Measurements from ENCODE around the gene ANGEL2.
"Not testable (repeated sequence)": the region's sequence is repeated elsewhere in the genome, so short reads cannot be mapped to it uniquely, and the experiment has no call there.

The ANGEL2 gene

DNA sequence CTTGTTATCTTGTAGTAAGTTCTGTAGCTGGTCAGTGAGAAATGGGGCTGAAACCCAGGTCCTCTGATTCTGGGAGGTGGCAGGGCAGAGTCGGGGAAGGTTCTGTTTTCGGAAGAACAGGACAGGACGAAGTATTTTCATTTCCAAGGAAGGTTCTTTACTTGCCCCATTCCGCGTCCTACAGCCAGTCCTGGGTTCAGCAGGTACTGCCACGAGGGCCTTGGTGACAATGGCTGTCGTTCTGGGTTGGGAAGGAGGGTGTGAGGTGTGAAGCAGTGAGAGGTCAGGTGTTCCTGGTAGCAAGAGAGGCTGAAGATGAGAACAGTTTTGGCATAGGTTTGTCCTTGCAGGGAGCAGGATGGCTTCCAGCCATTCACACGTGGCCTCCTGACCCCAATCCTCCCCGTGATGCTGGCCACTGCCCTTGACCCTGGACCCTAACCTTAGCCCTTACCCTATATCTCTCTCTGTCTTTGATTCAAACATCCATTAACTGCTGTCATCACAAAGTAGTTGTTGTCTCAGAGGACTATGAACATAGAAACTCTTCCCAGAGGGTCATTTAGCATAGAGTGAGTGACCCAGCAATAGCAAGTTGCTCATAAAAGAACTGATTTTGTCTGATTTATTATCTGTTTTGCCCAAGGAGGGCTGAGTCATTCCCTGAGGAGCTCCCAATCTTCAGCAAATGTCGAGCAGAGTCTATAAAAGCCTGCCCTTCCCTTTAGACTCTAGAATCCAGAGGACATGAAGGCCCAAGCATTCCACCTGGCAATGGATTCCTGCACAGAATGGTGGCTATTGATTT is 40.4 kb downstream of the ANGEL2 start:
- DNase-seq (ENCODE audit: low read depth) = no peak

DNA sequence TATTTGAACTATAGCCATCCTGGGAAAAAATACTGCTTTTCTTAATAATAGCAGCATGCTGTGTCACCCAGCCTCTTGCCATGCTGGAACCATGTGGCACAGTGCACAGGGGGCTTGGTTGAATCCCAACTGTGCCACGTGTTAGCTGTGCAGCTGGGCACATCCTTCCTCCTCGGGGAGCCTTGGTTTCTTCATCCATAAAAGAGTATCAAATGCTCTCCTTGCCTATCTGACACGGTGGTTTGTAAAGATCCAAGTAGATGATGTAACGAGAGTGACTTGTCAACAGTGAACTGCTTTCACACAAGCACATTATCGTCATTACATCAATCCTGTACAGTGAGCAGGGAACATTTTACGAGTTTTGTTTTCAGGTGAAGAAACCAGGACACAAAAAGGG is 41.0 kb downstream of the ANGEL2 start:
- no peak for DNase-seq (ENCODE audit: low read depth)

DNA sequence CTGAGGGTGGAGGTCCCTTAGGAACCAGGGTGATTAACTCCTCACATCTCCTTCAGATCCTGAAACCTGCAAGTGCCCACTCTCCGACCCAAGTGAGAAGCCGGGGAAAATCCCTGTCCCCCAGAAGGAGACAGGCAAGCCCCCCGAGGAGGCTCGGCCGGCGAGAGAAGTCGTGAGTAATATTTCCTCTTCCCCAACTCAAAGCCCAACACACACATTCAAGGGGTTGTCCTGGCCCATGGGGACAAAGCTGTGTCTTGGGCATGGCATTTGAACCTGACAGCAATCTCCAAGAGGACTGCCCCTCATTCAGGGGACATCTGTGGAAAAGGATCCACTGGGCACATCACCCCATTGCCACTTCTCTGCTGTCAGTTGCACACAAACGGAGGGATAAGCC is 41.8 kb downstream of the ANGEL2 start:
- no peak for DNase-seq (ENCODE audit: low read depth)

DNA sequence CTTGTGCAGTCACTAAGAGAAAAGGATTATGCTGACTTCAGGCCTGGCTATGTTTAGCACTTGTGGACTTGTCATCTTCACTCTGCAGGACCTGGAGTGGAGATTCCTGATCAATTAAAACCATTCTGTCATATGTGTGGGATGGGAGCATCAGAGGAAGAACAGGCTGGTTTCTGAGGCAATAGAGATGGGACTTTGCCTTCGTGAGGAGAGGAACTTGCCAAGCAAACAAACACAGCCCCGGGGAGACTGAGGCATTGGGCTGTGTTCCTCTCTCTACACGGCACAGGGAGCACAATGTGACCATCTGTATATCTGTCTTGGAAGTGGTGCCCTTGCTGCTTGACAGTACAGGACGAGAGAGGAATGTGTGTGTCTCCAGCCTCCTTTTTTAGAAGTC is 42.2 kb downstream of the ANGEL2 start:
- DNase-seq (ENCODE audit: low read depth) = no peak

DNA sequence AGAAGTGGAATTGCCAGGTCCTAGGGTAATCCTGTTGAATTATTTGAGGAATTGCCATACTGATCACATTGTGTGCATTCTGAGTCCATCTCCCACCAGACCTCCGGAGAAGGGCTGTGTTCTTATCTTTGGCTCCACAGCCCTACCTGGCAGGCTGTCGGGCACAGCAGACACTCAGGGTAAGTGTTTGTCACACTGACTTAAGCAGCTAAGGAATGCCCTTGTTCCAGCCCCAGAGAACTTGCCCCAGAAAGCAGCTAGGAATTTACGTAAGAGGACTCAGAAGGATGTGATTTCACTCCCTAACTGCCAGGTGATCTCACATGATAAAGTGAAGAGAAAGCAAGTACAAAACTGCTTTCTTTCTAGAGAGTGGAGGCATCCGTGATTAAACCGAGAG is 44.4 kb downstream of the ANGEL2 start:
- no peak for DNase-seq (ENCODE audit: low read depth)

DNA sequence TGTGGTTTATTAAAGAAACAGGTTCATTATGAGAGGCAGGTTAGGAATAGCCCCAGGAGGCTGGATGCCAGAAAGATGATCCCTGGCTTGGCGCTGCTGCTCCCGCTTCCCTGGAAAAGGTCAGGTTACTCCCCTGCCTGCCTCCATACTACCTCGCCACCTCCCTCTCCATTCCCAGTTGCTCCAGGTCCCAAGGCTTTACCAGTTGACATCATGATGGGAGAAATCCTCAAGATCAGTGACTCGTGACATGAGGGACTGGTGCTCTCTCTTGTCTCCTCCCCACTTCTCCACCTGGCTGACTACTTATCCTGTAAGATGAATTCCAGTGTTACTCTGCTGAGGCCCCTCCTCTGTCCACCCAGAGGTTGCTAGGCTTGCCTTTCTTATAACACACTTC is 45.6 kb downstream of the ANGEL2 start:
- no peak for DNase-seq (ENCODE audit: low read depth)

DNA sequence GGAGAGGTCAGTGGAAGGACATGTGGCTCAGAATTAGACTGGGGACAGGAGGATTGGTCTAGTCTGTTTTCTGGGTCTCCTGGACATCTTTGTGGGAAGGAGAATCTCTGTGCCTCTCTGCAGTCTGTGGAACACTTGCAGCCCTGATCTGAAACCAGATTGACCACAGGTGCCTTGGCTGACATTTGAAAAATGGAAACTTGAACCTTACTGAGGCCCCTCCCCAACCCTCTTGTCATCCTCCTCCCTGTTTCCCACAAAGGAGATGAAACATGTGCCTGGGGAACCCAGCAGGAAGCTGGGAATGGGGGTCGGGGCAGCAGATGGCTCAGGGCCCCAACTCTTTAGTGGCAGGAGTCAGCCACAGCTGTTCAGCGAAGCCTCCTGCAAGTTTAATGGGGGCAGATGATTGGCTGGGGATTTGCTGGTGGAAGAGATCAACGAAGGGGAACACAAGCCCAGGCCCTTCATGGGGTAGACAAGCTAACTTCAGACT is 47.3 kb downstream of the ANGEL2 start:
- DNase-seq (ENCODE audit: low read depth) = no peak

DNA sequence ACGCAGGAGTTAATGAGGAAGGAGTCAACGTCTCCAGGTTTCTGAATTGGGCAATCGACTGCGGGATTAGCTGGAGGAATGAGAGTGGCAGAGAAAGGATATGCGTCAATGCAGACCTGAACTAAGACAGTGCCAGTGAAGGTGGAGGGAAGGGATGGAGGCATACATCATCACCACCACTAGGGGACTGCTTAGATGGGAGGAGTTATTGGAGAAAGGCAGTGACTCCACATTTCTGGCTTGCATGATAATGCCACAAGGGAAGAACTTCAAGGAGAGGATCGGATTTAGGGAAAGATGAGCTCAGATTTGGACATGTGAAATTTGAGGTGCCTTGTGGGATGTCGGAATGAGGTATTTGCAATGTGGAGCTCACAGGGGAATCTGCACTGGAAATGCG is 47.9 kb downstream of the ANGEL2 start:
- no peak for DNase-seq (ENCODE audit: low read depth)

DNA sequence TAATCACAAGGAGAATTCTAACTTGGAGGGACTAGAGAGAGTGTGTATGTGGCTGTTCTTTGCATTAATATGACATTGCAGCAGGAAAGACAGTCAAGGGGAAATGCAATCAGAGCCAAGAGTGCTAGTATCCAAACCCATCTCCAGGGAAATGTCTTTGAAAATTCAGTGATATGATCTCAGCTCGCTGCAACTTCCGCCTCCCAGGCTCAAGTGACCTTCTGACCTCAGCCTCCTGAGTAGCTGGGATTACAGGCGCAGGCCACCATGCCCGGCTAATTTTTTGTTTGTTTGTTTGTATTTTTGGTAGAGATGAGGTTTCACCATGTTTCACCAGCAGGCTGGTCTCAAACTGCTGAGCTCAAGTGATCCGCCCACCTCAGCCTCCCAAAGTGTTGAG is 49.1 kb downstream of the ANGEL2 start:
- DNase-seq (ENCODE audit: low read depth) = no peak

DNA sequence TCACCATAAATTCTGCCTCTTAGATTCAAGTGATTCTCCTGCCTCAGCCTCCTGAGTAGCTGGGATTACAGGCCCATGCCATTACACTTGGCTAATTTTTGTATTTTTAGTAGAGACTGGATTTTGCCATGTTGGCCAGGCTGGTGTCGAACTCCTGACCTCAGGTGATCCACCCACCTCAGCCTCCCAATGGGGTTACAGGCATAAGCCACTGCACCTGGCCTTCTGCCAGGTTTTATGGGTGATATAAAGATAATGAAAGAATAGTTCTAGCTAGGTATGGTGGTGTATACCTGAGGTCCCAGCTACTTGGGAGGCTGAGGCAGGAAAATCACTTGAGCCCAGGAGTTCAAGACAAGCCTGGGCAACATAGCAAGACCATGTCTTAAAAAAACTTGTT is 50.7 kb downstream of the ANGEL2 start:
- not testable (repeated sequence) for DNase-seq (ENCODE audit: low read depth)

DNA sequence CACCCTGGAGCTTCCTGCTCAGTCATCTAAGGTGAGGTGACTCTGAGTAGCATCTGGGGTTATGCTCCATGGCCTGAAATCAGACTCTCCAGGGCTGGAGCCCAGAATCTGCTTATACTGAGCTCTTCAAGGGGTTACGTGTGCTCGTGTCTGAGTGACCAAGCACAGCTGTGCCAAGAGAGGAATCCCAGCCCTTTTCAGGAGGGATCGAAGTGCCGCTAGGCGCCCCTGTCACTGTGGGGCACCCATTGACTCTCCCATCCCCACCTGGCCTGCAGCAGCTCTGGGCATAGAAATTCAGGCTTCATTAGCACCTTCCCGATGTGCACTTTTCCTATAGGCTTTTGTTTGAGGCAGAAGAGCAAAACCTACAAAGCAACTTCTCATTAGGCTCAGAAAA is 51.6 kb downstream of the ANGEL2 start:
- no peak for DNase-seq (ENCODE audit: low read depth)

DNA sequence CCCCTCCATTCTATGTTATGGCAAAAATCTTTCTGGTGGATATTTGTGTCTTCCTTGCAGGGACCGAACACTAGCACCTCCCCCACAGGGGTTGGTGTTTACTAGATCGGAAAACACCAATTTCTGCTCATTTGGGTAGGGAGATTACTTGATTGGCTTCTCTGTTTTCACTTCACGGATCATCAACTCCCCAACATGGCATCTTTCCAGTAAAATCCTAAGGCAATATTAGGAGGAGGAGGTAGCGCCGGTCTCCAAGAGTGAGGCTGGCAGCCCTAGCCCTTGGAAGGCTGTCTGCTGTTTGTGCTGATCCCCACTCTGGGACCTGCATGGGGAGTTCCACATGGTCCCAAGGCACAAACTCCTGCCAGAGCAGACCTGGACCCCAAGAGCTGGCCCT is 53.2 kb downstream of the ANGEL2 start:
- no peak for DNase-seq (ENCODE audit: low read depth)

DNA sequence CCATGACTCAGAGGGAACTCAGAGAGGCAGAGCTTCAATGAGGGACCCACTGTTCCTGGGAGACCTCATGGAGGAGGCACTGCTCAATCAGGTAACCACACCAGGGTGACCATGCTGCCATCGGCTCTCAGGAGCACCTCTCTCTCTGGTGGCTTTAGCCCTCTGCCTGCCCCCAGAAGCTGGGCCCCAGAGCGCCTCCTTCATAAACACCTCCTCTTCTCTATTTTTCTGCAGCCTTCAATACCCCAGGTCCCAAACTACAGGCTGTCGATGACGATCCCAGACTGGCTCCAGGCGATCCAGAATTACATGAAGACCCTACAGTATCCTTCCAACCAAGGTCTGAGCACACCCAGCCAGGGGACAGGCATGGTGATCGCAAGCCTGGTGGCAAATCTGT is 54.7 kb downstream of the ANGEL2 start:
- no peak for DNase-seq (ENCODE audit: low read depth)

DNA sequence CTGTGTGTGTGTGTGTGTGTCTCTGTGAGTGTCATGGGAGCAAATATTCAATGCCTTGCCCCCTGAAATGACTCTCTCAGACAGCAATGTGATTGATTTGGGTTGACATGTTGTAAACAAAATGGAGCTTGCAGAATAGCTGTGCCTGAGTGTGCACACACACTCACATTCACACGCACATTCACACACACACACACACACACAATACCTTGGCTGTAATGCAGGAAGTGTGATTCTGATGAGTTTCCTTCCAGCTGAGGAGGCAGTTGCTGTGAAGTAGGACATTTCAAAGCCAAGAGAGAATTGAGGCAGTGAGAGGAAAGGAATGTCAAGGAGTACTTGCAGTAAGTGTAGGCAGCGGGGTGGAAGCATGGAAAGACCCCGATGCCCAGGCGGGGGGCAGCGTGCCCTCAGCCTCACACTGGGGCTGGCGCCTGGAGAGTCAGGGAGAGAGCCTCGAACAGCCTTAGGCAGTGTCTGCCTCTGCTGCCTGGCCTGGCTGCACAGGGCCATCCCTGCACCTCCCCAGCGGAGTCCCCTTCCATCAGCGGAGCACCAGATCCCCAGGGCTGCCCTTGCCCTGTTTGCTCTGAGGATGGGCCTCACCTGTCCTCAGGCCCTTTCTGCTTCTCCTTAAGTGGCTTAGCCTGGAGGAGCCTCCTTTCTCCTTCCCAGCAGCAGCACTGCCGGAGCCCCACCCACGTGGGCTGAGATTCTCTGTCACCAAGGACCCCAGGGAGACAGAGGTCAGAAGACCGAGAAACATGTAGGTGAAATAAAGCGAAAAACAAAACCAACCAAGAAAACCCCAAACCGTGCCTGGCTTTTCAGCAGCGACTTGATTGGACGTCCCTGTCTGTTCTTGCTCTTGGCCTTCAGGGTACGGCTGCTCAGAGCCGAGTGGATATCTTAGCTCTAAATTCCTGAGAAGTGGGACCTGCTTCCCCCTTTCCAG is 56.1 kb downstream of the ANGEL2 start:
- no peak for DNase-seq (ENCODE audit: low read depth)

DNA sequence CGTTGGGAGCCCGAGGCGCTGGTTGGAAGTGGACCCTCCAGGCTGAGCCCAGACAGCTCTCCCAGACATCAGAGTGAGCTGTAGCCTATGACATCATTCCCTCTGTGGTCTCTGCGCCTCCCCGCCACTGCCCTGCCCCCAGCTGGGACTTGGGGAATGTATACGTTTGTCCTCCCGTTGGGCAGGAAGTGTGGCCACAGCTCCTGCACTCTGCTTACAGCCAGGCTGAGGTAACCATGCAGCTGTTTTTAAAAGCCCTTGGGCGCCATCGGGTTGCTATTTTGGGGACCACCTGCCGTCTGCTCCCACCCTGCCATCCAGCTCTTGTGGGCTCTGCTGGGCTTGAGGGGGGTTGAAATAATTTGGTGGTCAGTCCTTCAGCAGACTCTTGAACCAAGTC is 57.5 kb downstream of the ANGEL2 start:
- DNase-seq (ENCODE audit: low read depth) = no peak

DNA sequence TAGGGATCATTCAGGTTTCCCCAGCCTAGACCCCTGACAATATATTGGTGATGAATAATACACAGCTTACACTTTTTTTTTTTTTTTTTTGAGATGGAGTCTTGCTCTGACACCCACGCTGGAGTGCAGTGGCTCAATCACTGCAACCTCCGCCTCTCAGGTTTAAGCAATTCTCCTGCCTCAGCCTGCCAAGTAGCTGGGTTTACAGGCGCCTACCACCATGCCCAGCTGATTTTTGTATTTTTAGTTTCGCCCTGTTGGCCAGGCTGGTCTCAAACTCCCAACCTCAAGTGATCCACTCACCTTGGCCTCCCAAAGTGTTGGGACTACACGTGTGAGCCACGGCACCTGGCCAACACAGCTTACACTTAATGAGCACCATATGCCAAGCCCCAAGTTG is 58.1 kb downstream of the ANGEL2 start:
- DNase-seq (ENCODE audit: low read depth) = no peak

DNA sequence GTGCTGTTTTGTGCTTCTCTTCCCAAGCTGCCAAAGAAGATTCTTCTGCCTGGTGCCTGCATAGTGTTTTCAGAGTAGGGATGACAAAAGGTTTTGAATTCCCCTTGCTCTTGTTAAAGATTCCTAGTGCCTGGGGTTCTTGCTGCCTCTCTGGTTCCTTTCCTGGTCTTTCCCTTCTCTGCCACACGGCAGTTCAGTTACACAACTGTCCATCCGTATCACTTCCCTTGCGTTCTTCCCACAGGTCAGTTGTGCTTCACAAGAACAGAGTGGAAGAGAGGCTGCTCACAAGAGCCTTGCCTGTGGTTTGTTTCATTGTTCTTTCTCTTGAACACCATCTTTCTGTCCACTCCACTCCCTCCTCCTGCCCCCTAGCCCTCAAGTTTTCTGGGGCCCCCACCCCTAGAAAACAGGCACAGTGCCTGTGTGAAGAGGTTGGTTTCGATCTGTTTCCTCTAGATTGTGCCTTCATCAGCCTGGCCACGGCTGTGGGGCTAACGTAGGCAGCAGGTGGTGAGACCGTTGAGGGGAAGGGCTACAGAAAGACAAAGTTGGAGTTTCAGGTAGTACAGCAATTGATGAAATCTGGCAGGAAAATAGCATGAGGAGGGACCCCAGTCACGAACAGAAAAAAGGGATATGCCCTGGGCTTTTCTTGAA is 59.6 kb downstream of the ANGEL2 start:
- no peak for DNase-seq (ENCODE audit: low read depth)

DNA sequence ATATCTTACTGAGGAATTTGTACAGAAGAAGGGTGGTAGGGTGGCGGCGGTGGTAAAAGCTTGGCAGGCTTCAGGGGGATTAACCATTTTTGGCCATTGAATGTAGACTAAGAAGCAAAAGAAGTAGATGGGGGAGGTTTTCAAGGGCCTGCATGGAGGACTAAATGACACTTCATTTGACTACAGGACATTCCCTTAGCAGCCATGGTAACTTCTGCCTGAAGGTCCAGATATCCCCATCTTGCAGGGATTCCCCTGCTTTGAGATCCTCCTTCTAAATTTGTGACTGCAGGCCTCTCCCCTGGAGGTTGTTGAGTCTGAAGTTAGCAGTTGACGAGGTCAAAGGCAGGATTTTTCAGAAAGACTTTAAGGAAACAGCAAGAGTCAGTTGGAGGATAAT is 60.6 kb downstream of the ANGEL2 start:
- no peak for DNase-seq (ENCODE audit: low read depth)

DNA sequence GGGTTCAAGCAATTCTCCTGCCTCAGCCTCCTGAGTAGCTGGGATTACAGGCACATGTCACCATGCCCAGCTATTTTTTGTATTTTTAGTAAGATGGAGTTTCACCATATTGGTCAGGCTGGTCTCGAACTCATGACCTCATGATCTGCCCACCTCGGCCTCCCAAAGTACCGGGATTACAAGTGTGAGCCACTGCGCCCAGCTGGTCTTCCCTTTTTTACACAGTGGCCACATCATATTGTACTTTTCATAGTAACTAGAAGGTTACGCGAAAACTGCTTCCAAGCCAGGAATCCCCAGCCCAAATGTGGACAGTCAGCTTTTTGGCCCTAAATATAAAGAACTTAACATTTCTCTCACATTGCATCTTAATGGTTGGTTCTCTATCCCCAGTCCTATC is 61.2 kb downstream of the ANGEL2 start:
- no peak for DNase-seq (ENCODE audit: low read depth)

DNA sequence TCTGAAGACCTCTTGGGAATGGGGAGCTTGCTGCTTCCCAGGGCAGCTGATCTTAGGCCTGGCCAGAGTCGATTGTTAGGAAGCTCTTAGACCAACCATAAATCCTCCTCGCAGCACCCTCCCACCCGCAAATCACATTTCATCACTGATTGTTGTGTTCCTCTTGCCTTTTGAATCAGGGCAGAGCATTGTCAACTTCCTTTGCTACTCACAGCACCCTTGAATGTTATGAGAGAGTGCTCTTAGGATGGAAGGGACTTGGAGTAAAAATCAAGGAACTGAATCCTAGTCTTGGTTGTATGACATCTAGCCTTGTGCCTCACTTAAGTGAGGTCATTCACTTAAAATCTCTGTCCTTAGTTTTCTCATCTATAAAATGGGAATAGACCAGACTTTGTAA is 62.3 kb downstream of the ANGEL2 start:
- no peak for DNase-seq (ENCODE audit: low read depth)

DNA sequence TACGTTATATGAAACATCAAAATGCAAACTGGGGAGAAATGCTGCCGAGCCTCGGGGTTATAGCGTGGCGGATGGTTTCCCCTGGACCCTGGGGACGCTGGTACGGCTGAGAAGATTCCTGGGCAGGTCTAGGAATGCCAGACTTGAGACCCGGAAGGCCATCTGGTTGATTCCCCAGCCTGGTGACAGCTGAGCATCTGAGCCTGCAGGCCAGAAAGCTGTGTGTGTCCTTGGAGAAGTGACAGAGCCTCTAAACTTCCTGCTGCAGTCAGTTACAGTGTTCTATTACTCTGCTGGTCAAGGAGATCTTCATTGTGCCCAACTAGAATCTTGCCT is 63.1 kb downstream of the ANGEL2 start:
- no peak for DNase-seq (ENCODE audit: low read depth)

DNA sequence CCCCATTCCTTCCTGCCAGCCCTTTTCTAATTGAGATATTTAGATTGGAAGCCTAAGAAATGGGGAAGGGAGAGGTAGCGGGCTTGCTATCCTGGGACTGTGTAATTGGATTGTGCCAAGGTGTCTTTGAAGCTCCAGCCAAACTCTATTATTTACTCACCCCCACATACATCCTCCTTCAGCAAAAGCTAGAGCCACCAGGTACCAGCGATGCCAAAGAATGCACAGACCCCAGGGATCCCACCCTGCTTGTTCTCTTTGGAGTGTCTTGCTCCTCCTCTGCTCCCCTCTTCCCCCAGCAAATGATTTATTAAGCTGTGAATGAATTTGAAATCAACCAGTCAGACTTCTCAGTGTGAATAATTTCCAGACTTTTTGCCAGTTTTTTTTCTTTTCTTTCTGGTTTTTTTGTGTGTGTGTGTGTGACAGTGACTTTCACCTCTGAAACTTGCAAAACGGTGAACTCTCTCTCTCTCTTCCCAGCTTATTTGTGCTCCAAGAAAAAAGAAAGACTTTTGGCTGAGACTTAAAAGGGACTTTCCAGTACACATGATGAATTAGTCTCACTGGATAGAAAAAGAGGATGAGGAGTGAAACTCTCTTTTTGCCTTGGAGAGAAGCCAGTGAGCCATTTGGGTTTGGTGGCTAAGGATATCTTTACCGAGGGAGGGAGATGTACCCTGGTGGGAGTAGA is 63.6 kb downstream of the ANGEL2 start:
- no peak for DNase-seq (ENCODE audit: low read depth)
